ENCODE measurements around the gene CYRIA.

DNA sequence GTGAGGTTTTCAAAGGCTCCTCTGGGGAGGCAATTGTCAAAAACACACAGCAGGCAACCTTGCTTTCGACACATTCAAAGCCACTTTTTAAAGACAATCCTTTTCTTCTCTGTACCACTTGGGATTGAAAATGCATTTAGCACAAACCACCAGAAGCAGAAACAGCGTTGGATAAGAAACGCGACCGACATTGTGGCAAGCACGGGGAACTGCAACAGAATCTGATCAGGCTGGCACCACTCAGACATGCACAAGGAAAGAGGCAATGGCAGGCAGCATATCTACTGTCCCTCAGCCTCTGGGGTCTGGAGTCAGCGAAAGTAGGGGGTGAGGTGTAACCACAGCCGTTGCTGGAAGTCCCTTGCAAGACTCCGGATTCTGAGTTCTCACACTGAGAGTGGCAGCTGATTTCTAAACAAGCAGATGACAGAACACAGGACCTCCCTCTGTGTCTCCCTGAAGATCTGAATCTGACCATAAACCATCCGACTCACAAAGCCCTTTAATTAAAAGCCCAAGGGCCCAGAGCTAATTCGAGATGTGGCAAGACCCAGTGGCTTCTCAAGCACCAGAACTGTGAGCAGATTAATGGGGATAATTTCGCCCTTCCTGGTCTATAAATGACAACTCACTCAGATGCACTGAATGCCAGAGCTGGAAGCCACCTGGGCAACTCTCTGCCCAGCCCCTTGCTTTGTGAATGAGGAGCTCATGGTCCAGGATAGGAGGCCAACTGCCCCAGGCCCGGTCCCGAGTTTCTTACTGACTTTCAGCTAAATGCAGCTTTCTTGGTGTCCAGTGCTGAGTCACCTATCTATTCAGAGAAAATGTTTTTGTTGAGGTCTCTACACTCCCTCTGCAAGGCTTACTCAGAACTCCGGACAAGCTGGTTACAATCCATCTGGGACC is 29.6 kb downstream of the CYRIA start:
- TF ChIP-seq, protein P1, sequence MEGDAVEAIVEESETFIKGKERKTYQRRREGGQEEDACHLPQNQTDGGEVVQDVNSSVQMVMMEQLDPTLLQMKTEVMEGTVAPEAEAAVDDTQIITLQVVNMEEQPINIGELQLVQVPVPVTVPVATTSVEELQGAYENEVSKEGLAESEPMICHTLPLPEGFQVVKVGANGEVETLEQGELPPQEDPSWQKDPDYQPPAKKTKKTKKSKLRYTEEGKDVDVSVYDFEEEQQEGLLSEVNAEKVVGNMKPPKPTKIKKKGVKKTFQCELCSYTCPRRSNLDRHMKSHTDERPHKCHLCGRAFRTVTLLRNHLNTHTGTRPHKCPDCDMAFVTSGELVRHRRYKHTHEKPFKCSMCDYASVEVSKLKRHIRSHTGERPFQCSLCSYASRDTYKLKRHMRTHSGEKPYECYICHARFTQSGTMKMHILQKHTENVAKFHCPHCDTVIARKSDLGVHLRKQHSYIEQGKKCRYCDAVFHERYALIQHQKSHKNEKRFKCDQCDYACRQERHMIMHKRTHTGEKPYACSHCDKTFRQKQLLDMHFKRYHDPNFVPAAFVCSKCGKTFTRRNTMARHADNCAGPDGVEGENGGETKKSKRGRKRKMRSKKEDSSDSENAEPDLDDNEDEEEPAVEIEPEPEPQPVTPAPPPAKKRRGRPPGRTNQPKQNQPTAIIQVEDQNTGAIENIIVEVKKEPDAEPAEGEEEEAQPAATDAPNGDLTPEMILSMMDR (IDR thresholded peaks at IDR 0.05; ENCODE audit: low read length), result peak; percentile 13; the same call in 1 of the 2 replicates
- no peak for TF ChIP-seq EZH2 (IDR thresholded peaks at IDR 0.05; ENCODE audit: borderline replicate concordance, low read length)
